ENCODE data around the gene SOCS4. TPM values are rescaled to one million over a fixed set of nuclear protein-coding genes. Genes with fewer than 3 reads are reported as not detected.
"Not testable (repeated sequence)": the region's sequence is repeated elsewhere in the genome, so short reads cannot be mapped to it uniquely, and the experiment has no call there.

SOCS4 gene
- total RNA-seq, 2 experiments from 2014 or later: 17.7 to 17.9 TPM

DNA sequence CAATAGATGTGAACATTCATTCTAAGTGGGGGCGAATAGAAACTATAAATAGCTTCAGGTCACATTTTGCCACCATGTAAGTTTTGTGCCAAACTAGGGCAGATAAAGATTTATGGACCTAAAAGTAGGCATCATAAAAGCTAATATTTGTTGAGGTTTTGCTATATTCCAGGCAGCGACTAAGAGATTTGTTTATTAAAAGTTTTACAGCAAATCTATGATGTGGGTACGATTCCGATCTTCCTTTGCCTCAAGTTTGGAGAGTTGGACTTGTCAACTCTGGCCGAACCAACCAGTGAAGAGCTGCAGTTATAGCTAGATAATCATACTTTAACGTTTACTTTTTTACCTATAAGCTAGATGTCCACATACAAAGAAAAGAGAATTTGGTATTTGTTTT is 26.0 kb downstream of the SOCS4 start:
- H3K9me3 Mint-ChIP-seq: no peaks in the 10 kb centered on the region
- peaks cover 26% of the 10 kb centered on the region for H3K36me3 Mint-ChIP-seq (ENCODE audit: low read depth)
- H3K4me3 Mint-ChIP-seq: peak overlapping the region; percentile 86
- intact Hi-C loops (cut with micrococcal nuclease): loop anchor here (2.0 to 5.0 kb wide), 2 partner anchors 46 to 359 kb away; partner anchors contain the start of gene ATG14
- H3K27ac Mint-ChIP-seq: peak overlapping the region; percentile 95
- H3K4me1 Mint-ChIP-seq (ENCODE audit: low read depth): peaks cover 45% of the 10 kb centered on the region
- no peaks in the 10 kb centered on the region for H3K27me3 Mint-ChIP-seq (ENCODE audit: low read depth)
- CTCF ChIA-PET: interaction anchor here (0.6 to 1.2 kb wide), 5 partner anchors 13 to 106 kb away, joined by 3 to 4 read pairs (median 3); no protein-coding TSS in a partner anchor
- DNase-seq: no peak

DNA sequence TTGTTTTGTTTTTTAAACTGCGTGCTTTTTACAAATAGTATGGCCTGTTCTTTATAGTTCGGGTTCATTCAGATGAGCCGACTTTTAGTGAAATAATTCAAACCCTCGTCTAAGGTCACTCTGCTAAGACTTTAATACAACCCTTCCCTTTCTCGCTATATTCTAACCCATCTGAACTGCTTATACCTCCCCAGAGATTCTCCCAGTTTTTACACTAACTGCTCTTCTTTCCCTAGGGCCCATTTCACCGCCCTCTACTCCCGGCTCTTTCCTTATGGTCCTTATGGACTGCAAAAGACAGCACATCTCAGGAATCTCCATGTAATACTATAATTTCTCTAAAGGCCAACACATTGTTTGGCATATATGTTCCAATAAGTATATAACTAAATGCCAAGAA is 26.5 kb downstream of the SOCS4 start:
- intact Hi-C loops (cut with micrococcal nuclease): loop anchor here (2.0 to 5.0 kb wide), 2 partner anchors 45 to 359 kb away; partner anchors contain the start of gene ATG14
- DNase-seq: no peak
- Mint-ChIP-seq H3K4me3 (peak overlapping the region; percentile 55), H3K27me3 (ENCODE audit: low read depth) (no peaks in the 10 kb centered on the region), H3K27ac (peak overlapping the region; percentile 19), H3K9me3 (no peaks in the 10 kb centered on the region), H3K4me1 (ENCODE audit: low read depth) (peaks cover 49% of the 10 kb centered on the region), H3K36me3 (ENCODE audit: low read depth) (peaks cover 31% of the 10 kb centered on the region)
- CTCF ChIA-PET: interaction anchor here (0.6 to 1.2 kb wide), 4 partner anchors 14 to 35 kb away, joined by 3 to 4 read pairs (median 3); no protein-coding TSS in a partner anchor

GRCh38 chr14:55054098-55054497 is 27.1 kb downstream of the SOCS4 start:
- intact Hi-C loops (cut with micrococcal nuclease): loop anchor here (5.0 kb wide), 1 partner anchor 358 kb away; the partner anchor contains the start of gene ATG14
- no peak overlapping the region for H3K4me3 Mint-ChIP-seq
- H3K27me3 Mint-ChIP-seq (ENCODE audit: low read depth): no peaks in the 10 kb centered on the region
- CTCF ChIA-PET: interaction anchor here (1.1 kb wide), 1 partner anchor 18 kb away, joined by 3 read pairs; no protein-coding TSS in a partner anchor
- no peaks in the 10 kb centered on the region for H3K9me3 Mint-ChIP-seq
- no peak overlapping the region for H3K27ac Mint-ChIP-seq
- no peak for DNase-seq
- peaks cover 31% of the 10 kb centered on the region for H3K36me3 Mint-ChIP-seq (ENCODE audit: low read depth)
- peaks cover 47% of the 10 kb centered on the region for H3K4me1 Mint-ChIP-seq (ENCODE audit: low read depth)

- Mint-ChIP-seq H3K9me3 (no peaks in the 10 kb centered on the region), H3K27me3 (ENCODE audit: low read depth) (no peaks in the 10 kb centered on the region), H3K4me1 (ENCODE audit: low read depth) (peaks cover 47% of the 10 kb centered on the region), H3K4me3 (no peak overlapping the region), H3K36me3 (ENCODE audit: low read depth) (peaks cover 37% of the 10 kb centered on the region), H3K27ac (no peak overlapping the region)
- no peak for DNase-seq
- CTCF ChIA-PET: no interaction called here
- intact Hi-C loops (cut with micrococcal nuclease): no loop called here
These were observed 30.9 kb downstream of the SOCS4 start for GRCh38 chr14:55057919-55058318.

- intact Hi-C loops (cut with micrococcal nuclease): no loop called here
- H3K36me3 Mint-ChIP-seq (ENCODE audit: low read depth): peaks cover 33% of the 10 kb centered on the region
- no peaks in the 10 kb centered on the region for H3K27me3 Mint-ChIP-seq (ENCODE audit: low read depth)
- no peaks in the 10 kb centered on the region for H3K9me3 Mint-ChIP-seq
- no peak overlapping the region for H3K4me3 Mint-ChIP-seq
- H3K4me1 Mint-ChIP-seq (ENCODE audit: low read depth): peaks cover 38% of the 10 kb centered on the region
- no peak for DNase-seq
- no peak overlapping the region for H3K27ac Mint-ChIP-seq
- CTCF ChIA-PET: interaction anchor here (0.9 to 2.7 kb wide), 2 partner anchors 8 to 13 kb away, joined by 4 to 10 read pairs; partner anchors contain the start of gene MAPK1IP1L
These were observed 32.3 kb downstream of the SOCS4 start for GRCh38 chr14:55059333-55059732.

DNA sequence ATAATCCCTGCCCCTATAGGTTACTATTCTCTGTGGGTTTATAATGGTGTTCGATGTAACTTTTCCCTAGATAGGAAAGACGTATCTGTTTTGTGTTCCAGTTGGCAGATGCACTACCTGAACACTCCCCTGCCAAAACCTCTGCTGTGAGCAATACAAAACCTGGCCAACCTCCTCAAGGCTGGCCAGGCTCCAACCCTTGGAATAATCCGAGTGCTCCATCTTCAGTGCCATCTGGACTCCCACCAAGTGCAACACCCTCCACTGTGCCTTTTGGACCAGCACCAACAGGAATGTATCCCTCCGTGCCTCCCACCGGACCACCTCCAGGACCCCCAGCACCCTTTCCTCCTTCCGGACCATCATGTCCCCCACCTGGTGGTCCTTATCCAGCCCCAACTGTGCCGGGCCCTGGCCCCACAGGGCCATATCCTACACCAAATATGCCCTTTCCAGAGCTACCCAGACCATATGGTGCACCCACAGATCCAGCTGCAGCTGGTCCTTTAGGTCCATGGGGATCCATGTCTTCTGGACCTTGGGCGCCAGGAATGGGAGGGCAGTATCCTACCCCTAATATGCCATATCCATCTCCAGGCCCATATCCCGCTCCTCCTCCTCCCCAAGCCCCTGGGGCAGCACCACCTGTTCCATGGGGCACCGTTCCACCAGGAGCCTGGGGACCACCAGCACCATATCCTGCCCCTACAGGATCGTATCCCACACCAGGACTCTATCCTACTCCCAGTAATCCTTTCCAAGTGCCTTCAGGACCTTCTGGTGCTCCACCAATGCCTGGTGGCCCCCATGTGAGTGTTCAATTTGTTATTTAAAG is 35.7 kb downstream of the SOCS4 start:
- no peaks in the 10 kb centered on the region for H3K9me3 Mint-ChIP-seq
- H3K4me1 Mint-ChIP-seq (ENCODE audit: low read depth): peaks cover 23% of the 10 kb centered on the region
- H3K4me3 Mint-ChIP-seq: no peak overlapping the region
- intact Hi-C loops (cut with micrococcal nuclease): no loop called here
- DNase-seq: no peak
- CTCF ChIA-PET: no interaction called here
- H3K27ac Mint-ChIP-seq: no peak overlapping the region
- H3K27me3 Mint-ChIP-seq (ENCODE audit: low read depth): no peaks in the 10 kb centered on the region
- peaks cover 51% of the 10 kb centered on the region for H3K36me3 Mint-ChIP-seq (ENCODE audit: low read depth)

- H3K27me3 Mint-ChIP-seq (ENCODE audit: low read depth); H3K9me3 Mint-ChIP-seq; DNase-seq; intact Hi-C loops (cut with micrococcal nuclease); H3K4me3 Mint-ChIP-seq; H3K27ac Mint-ChIP-seq: not testable (repeated sequence)
- CTCF ChIA-PET: interaction anchor here (1.9 kb wide), 1 partner anchor 14 kb away, joined by 9 read pairs; the partner anchor contains the start of gene MAPK1IP1L
- peaks cover 45% of the 10 kb centered on the region for H3K36me3 Mint-ChIP-seq (ENCODE audit: low read depth)
- H3K4me1 Mint-ChIP-seq (ENCODE audit: low read depth): peaks cover 15% of the 10 kb centered on the region
These were observed 37.9 kb downstream of the SOCS4 start for GRCh38 chr14:55064896-55065295.

GRCh38 chr14:55065411-55065810 is 38.4 kb downstream of the SOCS4 start:
- CTCF ChIA-PET: interaction anchor here (1.9 kb wide), 1 partner anchor 14 kb away, joined by 9 read pairs; the partner anchor contains the start of gene MAPK1IP1L
- Mint-ChIP-seq H3K36me3 (ENCODE audit: low read depth) (peaks cover 44% of the 10 kb centered on the region), H3K27me3 (ENCODE audit: low read depth) (no peaks in the 10 kb centered on the region), H3K4me3 (no peak overlapping the region), H3K9me3 (no peaks in the 10 kb centered on the region), H3K4me1 (ENCODE audit: low read depth) (peaks cover 14% of the 10 kb centered on the region), H3K27ac (no peak overlapping the region)
- intact Hi-C loops (cut with micrococcal nuclease): no loop called here
- DNase-seq: no peak

DNA sequence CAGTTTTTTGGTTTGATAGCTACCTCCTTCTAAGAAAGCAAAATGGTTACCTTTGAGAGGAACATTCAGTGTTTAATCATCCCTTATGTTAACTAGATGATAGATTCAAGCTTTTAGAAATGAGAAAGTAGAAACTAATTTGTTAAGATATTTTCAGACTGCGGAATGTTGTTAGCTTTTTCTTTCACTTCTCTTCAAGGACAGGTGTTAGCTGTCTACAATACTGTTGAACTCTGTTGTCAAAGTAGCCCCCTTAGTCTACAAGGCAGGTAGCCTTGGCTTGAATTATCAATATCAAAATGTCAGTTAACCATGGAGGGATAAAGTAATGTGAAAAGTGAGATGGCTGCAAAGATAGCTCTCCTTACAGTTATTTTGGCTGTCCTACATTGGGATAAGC is 39.2 kb downstream of the SOCS4 start:
- H3K27me3 Mint-ChIP-seq (ENCODE audit: low read depth): no peaks in the 10 kb centered on the region
- H3K4me1 Mint-ChIP-seq (ENCODE audit: low read depth): peaks cover 18% of the 10 kb centered on the region
- CTCF ChIA-PET: interaction anchor here (1.9 kb wide), 1 partner anchor 15 kb away, joined by 9 read pairs; the partner anchor contains the start of gene MAPK1IP1L

DNA sequence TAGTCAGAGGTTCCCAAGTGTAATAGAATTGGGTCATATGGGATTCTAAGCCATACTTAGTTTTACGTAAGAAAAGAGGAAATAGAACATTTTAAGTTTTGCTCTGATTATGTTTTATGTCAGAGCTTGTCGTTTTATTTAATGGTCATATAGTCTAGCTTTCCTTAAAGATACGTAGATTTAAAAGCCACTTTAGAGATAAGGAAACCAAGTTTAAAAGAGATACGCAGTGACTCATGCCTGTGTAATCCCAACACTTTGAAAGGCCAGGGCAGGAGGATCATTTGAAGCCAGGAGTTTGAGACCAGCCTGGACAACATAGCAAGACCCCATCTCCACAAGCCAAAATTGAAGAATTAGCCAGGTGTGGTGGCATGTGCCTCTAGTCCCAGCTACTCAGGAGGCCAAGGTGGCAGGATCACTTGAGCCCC is 44.0 kb downstream of the SOCS4 start:
- peak overlapping the region; percentile 88 for H3K27ac Mint-ChIP-seq
- no peak overlapping the region for H3K4me3 Mint-ChIP-seq
- DNase-seq: no peak
- no peaks in the 10 kb centered on the region for H3K27me3 Mint-ChIP-seq (ENCODE audit: low read depth)
- CTCF ChIA-PET: interaction anchor here (3.3 kb wide), 1 partner anchor 20 kb away, joined by 13 read pairs; the partner anchor contains the start of gene MAPK1IP1L
- peaks cover 31% of the 10 kb centered on the region for H3K4me1 Mint-ChIP-seq (ENCODE audit: low read depth)
- peaks cover 19% of the 10 kb centered on the region for H3K36me3 Mint-ChIP-seq (ENCODE audit: low read depth)
- no peaks in the 10 kb centered on the region for H3K9me3 Mint-ChIP-seq
- intact Hi-C loops (cut with micrococcal nuclease): loop anchor here (5.0 kb wide), 1 partner anchor 261 kb away; no protein-coding TSS in a partner anchor

More for the DNA sequence above, 39.2 kb downstream of the SOCS4 start:
- no peak for DNase-seq
- H3K4me3 Mint-ChIP-seq: no peak overlapping the region
- peaks cover 44% of the 10 kb centered on the region for H3K36me3 Mint-ChIP-seq (ENCODE audit: low read depth)
- peak overlapping the region; percentile 6 for H3K27ac Mint-ChIP-seq
- H3K9me3 Mint-ChIP-seq: no peaks in the 10 kb centered on the region
- intact Hi-C loops (cut with micrococcal nuclease): no loop called here

DNA sequence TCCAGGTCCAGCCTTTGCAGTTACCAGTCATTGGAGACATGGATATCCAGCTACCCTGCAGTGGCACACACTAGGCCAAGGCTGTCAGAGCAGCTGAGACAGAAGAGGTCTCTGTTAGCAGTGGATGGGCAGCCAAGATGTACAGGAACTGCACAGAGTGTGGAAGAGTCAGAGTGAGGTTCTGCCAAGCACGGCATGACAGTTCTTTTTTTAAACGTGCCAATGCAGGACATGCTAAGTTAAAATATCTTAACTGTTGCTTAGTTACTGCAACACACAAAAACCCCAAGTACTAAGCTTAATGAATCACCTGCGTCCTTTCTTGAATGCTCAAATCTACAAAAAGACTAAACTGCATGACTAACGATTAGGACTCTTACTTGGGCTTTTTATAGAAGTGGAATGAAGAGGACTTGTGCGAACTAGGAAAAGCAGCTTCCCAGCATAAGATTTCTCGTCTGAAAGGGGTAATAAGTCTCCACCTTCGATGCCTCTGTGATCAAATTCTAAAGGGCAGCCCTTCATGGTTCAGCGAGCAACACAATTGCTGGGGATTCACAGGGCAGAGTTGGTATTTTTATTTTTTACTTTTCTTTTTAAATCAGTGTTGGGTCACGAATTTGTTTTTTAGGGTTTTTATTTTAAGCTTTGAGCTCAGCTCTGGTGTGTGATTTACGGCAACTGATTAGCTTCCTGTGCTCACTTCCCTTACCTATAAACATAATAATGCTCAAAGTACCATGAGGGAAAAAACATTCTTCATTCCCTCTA is 45.0 kb downstream of the SOCS4 start:
- intact Hi-C loops (cut with micrococcal nuclease): loop anchor here (1.0 to 5.0 kb wide), 6 partner anchors 21 to 302 kb away; partner anchors contain the start of genes MAPK1IP1L, SOCS4 and WDHD1
- H3K27ac Mint-ChIP-seq: peak overlapping the region; percentile 88
- no peaks in the 10 kb centered on the region for H3K27me3 Mint-ChIP-seq (ENCODE audit: low read depth)
- H3K4me3 Mint-ChIP-seq: peak overlapping the region; percentile 51
- DNase-seq: peak; percentile 72
- H3K36me3 Mint-ChIP-seq (ENCODE audit: low read depth): peaks cover 12% of the 10 kb centered on the region
- peaks cover 31% of the 10 kb centered on the region for H3K4me1 Mint-ChIP-seq (ENCODE audit: low read depth)
- no peaks in the 10 kb centered on the region for H3K9me3 Mint-ChIP-seq
- CTCF ChIA-PET: interaction anchor here (0.7 to 3.3 kb wide), 7 partner anchors 13 to 450 kb away, joined by 3 to 13 read pairs (median 3); partner anchors contain the start of gene MAPK1IP1L
